OCI-LY1 (cell line): ENCODE data around the gene DFFA.

Experiments
- H2AFZ ChIP-seq: fragments of 200-600 bp; sonication (generic), shearing (Covaris generic); 2 replicates; pipeline ENCODE4 v1.6.0; 2014; ENCODE audit warnings: antibody characterized with exemption, mild to moderate bottlenecking, low read length
- H3F3A ChIP-seq: fragments of 200-600 bp; sonication (generic), shearing (Covaris generic); 2 replicates; pipeline ENCODE4 v1.6.0; 2014; ENCODE audit warnings: mild to moderate bottlenecking, antibody characterized with exemption, low read length, moderate library complexity; ENCODE audit not compliant: insufficient read depth
- H3K27ac ChIP-seq: fragments of 200-600 bp; sonication (generic); 2 replicates; pipeline ENCODE4 v1.5.1; 2014; ENCODE audit warnings: low read length, mixed run types, mild to moderate bottlenecking, low read depth; ENCODE audit not compliant: poor library complexity, severe bottlenecking
- H3K27me3 ChIP-seq: fragments of 200-600 bp; sonication (generic); 2 replicates; pipeline ENCODE4 v1.6.0; 2014; ENCODE audit warnings: antibody characterized with exemption, mild to moderate bottlenecking, low read length, moderate library complexity; ENCODE audit not compliant: insufficient read depth
- H3K36me3 ChIP-seq: fragments of 200-600 bp; sonication (generic); 2 replicates; pipeline ENCODE4 v1.6.1; 2014; ENCODE audit warnings: mild to moderate bottlenecking, antibody characterized with exemption, low read length, moderate library complexity, mixed read lengths; ENCODE audit not compliant: insufficient read depth
- H3K4me1 ChIP-seq: fragments of 200-600 bp; sonication (generic); 2 replicates; pipeline ENCODE4 v1.5.1; 2014; ENCODE audit warnings: mild to moderate bottlenecking, low read length, moderate library complexity; ENCODE audit not compliant: insufficient read depth, severe bottlenecking
- H3K4me2 ChIP-seq: fragments of 200-600 bp; sonication (generic), shearing (Covaris generic); 2 replicates; pipeline ENCODE4 v1.6.1; 2014; ENCODE audit warnings: low read length
- H3K4me3 ChIP-seq: fragments of 200-600 bp; sonication (generic); 2 replicates; pipeline ENCODE4 v1.5.1; 2014; ENCODE audit warnings: low read length, low read depth, mild to moderate bottlenecking, mixed read lengths; ENCODE audit not compliant: poor library complexity, severe bottlenecking
- H3K79me2 ChIP-seq: fragments of 200-600 bp; shearing (Covaris generic); 2 replicates; pipeline ENCODE4 v1.6.1; 2016; ENCODE audit warnings: mixed run types, low read length, mixed read lengths; ENCODE audit not compliant: insufficient read depth
- H3K9ac ChIP-seq: fragments of 200-600 bp; sonication (generic), shearing (Covaris generic); 2 replicates; pipeline ENCODE4 v1.6.1; 2014; ENCODE audit warnings: mild to moderate bottlenecking, low read length, mixed read lengths
- H3K9me2 ChIP-seq: fragments of 200-600 bp; sonication (generic), shearing (Covaris generic); 2 replicates; pipeline ENCODE4 v1.6.1; 2014; ENCODE audit warnings: low read depth, mild to moderate bottlenecking, low read length, mixed read lengths
- H3K9me3 ChIP-seq: fragments of 200-600 bp; shearing (Covaris generic); 2 replicates; pipeline ENCODE4 v1.6.1; 2014; ENCODE audit warnings: low read length, mixed read lengths
- H4K20me1 ChIP-seq: fragments of 200-600 bp; sonication (generic), shearing (Covaris generic); 2 replicates; pipeline ENCODE4 v1.6.0; 2016; ENCODE audit warnings: mild to moderate bottlenecking, low read length; ENCODE audit not compliant: insufficient read depth
- EZH2 ChIP-seq: fragments of 200-600 bp; sonication (generic), shearing (Covaris generic); IDR thresholded peaks from 2 replicates; pipeline ENCODE4 v1.8.0; 2017; ENCODE audit warnings: borderline replicate concordance, mixed run types, mild to moderate bottlenecking, antibody characterized with exemption, low read length, moderate library complexity, mixed read lengths
- TF ChIP-seq, protein P1 (sequence below): fragments of 200-600 bp; sonication (generic), shearing (Covaris generic); IDR thresholded peaks from 2 replicates; pipeline ENCODE4 v1.5.1; 2017; ENCODE audit warnings: mild to moderate bottlenecking, antibody characterized with exemption, low read length, moderate library complexity, mixed read lengths

DFFA gene

DNA sequence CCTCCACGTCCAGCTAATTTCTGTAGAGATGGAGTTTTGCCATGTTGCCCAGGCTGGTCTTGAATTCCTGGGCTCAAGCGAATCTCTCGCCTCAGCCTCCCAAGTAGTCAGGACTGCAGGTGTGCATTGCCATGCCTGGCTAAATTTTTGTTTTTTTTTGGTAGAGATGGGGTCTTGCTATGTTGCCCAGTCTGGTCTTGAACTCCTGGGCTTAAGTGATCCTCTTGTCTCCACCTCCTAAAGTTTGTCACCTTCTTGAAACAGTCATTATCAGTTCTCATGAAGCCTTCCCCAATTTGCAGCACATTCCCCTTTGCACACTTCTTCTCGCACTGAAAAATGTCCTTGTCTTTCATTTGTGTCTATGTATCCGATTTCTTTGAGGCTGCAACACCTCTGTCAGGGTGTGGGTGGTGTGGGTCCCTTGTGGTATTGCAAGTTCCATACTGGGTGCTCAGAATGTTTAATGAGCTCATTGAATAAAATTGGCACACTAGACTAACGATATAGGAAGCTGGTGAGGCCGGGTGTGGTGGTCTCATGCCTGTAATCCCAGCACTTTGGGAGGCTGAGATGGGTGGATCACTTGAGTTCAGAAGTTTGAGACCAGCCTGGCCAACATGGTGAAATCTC is 25.4 kb downstream of the DFFA start:
- no peak overlapping the region for H3K9ac ChIP-seq

GRCh38 chr1:10444795-10445397 is 27.4 kb downstream of the DFFA start:
- Histone ChIP-seq H3K27me3 (no peaks in the 10 kb centered on the region), H2AFZ (no peak overlapping the region), H4K20me1 (no peaks in the 10 kb centered on the region), H3K79me2 (no peaks in the 10 kb centered on the region), H3K9me2 (no peaks in the 10 kb centered on the region), H3K4me1 (no peaks in the 10 kb centered on the region), H3K9ac (no peak overlapping the region), H3K9me3 (no peaks in the 10 kb centered on the region), H3K36me3 (no peaks in the 10 kb centered on the region), H3K4me3 (no peak overlapping the region), H3K27ac (no peak overlapping the region), H3F3A (no peaks in the 10 kb centered on the region), H3K4me2 (no peak overlapping the region)
- no peak for TF ChIP-seq EZH2
- TF ChIP-seq, protein P1, sequence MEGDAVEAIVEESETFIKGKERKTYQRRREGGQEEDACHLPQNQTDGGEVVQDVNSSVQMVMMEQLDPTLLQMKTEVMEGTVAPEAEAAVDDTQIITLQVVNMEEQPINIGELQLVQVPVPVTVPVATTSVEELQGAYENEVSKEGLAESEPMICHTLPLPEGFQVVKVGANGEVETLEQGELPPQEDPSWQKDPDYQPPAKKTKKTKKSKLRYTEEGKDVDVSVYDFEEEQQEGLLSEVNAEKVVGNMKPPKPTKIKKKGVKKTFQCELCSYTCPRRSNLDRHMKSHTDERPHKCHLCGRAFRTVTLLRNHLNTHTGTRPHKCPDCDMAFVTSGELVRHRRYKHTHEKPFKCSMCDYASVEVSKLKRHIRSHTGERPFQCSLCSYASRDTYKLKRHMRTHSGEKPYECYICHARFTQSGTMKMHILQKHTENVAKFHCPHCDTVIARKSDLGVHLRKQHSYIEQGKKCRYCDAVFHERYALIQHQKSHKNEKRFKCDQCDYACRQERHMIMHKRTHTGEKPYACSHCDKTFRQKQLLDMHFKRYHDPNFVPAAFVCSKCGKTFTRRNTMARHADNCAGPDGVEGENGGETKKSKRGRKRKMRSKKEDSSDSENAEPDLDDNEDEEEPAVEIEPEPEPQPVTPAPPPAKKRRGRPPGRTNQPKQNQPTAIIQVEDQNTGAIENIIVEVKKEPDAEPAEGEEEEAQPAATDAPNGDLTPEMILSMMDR: no peak

More for the DNA sequence above, 25.4 kb downstream of the DFFA start:
- H3K9me3 ChIP-seq: no peaks in the 10 kb centered on the region
- H3K27me3 ChIP-seq: no peaks in the 10 kb centered on the region
- H3K4me2 ChIP-seq: no peak overlapping the region
- TF ChIP-seq, protein P1: no peak
- no peak for TF ChIP-seq EZH2
- H2AFZ ChIP-seq: no peak overlapping the region
- H3K79me2 ChIP-seq: no peaks in the 10 kb centered on the region
- no peaks in the 10 kb centered on the region for H4K20me1 ChIP-seq
- H3F3A ChIP-seq: no peaks in the 10 kb centered on the region
- H3K4me3 ChIP-seq: no peak overlapping the region
- no peaks in the 10 kb centered on the region for H3K9me2 ChIP-seq
- no peaks in the 10 kb centered on the region for H3K4me1 ChIP-seq
- H3K27ac ChIP-seq: no peak overlapping the region
- H3K36me3 ChIP-seq: no peaks in the 10 kb centered on the region

- TF ChIP-seq EZH2: no peak
- TF ChIP-seq, protein P1: no peak
- H4K20me1 ChIP-seq: no peaks in the 10 kb centered on the region
- no peak overlapping the region for H3K4me3 ChIP-seq
- H3K9ac ChIP-seq: no peak overlapping the region
- H3K27ac ChIP-seq: no peak overlapping the region
- H3K27me3 ChIP-seq: no peaks in the 10 kb centered on the region
- H3K79me2 ChIP-seq: no peaks in the 10 kb centered on the region
- no peak overlapping the region for H3K4me2 ChIP-seq
- H3F3A ChIP-seq: no peaks in the 10 kb centered on the region
- no peaks in the 10 kb centered on the region for H3K4me1 ChIP-seq
- H2AFZ ChIP-seq: no peak overlapping the region
- no peaks in the 10 kb centered on the region for H3K36me3 ChIP-seq
- H3K9me2 ChIP-seq: no peaks in the 10 kb centered on the region
- H3K9me3 ChIP-seq: no peaks in the 10 kb centered on the region
Observed at GRCh38 chr1:10444248-10444647, 28.1 kb downstream of the DFFA start.
